ENCODE results near the gene SPTBN1.

DNA sequence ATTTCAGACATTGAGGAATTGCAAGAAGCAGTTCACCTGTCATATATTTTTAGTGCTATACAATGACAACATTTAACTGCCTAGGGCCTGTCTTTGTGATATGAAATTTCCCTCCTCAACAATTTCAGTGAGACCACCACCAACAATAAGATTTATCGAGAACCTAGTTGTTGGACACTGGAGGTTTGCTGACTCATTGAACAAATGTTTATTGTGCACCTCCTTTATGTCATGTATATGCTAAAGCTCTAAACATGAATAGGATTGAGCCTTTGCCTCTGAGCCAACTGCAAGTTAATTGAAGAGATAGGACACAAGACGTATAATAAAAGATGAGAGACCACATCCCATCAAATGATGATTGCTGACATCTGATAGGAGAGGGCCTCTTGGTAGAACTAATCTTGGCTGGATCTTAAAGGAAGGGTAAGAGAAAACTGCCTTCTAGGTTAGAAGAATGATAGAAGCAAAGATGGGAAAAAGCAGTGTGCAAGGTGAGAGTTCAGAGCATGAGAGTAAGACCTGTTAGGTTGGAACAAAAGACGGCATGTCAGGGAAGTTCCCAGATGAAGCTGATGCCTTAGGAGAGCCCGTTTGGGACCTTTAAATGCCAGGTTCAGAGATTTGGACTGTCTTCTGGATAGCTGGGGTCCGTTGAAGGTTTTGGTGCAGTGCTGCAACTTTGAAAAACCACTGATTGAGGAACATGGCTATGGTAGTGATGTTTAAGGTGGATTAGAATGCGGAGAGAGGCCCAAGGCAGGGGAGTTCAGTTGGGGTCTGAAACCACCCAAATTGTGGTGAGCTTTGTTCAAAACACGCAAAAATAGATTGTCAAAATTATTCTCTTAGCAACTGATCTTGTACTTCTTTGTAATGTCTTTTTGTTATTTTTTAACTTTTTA is 134.3 kb downstream of the SPTBN1 start:
- TF ChIP-seq, protein P1, sequence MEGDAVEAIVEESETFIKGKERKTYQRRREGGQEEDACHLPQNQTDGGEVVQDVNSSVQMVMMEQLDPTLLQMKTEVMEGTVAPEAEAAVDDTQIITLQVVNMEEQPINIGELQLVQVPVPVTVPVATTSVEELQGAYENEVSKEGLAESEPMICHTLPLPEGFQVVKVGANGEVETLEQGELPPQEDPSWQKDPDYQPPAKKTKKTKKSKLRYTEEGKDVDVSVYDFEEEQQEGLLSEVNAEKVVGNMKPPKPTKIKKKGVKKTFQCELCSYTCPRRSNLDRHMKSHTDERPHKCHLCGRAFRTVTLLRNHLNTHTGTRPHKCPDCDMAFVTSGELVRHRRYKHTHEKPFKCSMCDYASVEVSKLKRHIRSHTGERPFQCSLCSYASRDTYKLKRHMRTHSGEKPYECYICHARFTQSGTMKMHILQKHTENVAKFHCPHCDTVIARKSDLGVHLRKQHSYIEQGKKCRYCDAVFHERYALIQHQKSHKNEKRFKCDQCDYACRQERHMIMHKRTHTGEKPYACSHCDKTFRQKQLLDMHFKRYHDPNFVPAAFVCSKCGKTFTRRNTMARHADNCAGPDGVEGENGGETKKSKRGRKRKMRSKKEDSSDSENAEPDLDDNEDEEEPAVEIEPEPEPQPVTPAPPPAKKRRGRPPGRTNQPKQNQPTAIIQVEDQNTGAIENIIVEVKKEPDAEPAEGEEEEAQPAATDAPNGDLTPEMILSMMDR (conservative IDR thresholded peaks at IDR 0.05): no peak
- TF ChIP-seq ZFX (IDR thresholded peaks at IDR 0.05): no peak

Data from C4-2B (cell line).